ENCODE results near the gene UPF3A.

UPF3A gene

DNA sequence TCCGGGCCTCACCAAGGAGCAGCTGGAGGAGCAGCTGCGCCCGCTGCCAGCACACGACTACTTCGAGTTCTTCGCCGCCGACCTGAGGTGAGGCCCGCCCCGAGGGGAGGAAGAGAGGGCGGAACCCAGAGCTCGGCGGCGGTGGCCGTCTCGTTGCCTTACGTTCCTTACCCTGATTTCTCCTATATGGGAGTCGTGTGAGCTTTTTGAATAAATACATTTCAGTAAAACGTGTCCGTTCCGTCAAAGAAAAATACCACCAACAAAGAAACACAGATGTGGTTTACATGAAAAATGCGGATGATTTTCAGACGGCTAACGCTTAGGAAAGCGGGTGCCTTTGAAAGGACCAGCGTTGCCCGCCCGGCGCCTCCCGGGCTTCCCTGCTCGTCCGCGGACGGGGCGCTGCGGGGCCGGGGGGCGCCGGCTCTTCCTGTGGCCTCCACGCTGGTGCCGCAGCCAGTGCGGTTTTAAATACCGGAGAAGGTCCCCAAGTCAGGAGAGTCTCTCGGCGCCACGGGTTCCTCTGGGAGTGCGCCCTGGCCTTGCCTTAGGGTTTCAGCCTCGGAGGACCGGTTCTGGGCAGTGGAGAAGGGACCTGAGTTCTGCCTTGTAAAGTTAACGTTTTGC, 755 bp downstream of the UPF3A start (continued):
- TF ChIP-seq, protein P1, sequence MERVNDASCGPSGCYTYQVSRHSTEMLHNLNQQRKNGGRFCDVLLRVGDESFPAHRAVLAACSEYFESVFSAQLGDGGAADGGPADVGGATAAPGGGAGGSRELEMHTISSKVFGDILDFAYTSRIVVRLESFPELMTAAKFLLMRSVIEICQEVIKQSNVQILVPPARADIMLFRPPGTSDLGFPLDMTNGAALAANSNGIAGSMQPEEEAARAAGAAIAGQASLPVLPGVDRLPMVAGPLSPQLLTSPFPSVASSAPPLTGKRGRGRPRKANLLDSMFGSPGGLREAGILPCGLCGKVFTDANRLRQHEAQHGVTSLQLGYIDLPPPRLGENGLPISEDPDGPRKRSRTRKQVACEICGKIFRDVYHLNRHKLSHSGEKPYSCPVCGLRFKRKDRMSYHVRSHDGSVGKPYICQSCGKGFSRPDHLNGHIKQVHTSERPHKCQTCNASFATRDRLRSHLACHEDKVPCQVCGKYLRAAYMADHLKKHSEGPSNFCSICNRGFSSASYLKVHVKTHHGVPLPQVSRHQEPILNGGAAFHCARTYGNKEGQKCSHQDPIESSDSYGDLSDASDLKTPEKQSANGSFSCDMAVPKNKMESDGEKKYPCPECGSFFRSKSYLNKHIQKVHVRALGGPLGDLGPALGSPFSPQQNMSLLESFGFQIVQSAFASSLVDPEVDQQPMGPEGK (tag by site-specific recombination; IDR thresholded peaks at IDR 0.05): no peak
- TF ChIP-seq ZNF629 (tag by site-specific recombination; IDR thresholded peaks at IDR 0.05): 0 out of 2 replicates have a peak, but pooled peaks have one; percentile 27
- no peak for TF ChIP-seq ZNF274 (IDR thresholded peaks at IDR 0.05; ENCODE audit: low read length)
- no peak for TF ChIP-seq ZNF274 (tag by site-specific recombination; IDR thresholded peaks at IDR 0.05; ENCODE audit: borderline replicate concordance)
- peak; percentile 100 for TF ChIP-seq ZNF394 (tag by site-specific recombination; IDR thresholded peaks at IDR 0.05; ENCODE audit: borderline replicate concordance)
- TF ChIP-seq ZFP3 (tag by site-specific recombination; IDR thresholded peaks at IDR 0.05; ENCODE audit: low read depth): no peak
- TF ChIP-seq ZNF501 (tag by site-specific recombination; IDR thresholded peaks at IDR 0.05): peak; percentile 65; the same call in 1 of the 2 replicates
- TF ChIP-seq ZNF341 (tag by site-specific recombination; IDR thresholded peaks at IDR 0.05; ENCODE audit: low read depth): peak; percentile 68
- TF ChIP-seq, protein P2, sequence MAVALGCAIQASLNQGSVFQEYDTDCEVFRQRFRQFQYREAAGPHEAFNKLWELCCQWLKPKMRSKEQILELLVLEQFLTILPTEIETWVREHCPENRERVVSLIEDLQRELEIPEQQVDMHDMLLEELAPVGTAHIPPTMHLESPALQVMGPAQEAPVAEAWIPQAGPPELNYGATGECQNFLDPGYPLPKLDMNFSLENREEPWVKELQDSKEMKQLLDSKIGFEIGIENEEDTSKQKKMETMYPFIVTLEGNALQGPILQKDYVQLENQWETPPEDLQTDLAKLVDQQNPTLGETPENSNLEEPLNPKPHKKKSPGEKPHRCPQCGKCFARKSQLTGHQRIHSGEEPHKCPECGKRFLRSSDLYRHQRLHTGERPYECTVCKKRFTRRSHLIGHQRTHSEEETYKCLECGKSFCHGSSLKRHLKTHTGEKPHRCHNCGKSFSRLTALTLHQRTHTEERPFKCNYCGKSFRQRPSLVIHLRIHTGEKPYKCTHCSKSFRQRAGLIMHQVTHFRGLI (tag by site-specific recombination; IDR thresholded peaks at IDR 0.05): 0 out of 2 replicates have a peak, but pooled peaks have one; percentile 22
- no peak for TF ChIP-seq ZNF596 (tag by site-specific recombination; IDR thresholded peaks at IDR 0.05)
- no peak for TF ChIP-seq ZBTB48 (tag by site-specific recombination; IDR thresholded peaks at IDR 0.05)
- TF ChIP-seq BCL11A (tag by site-specific recombination; IDR thresholded peaks at IDR 0.05; ENCODE audit: low read depth): no peak
- TF ChIP-seq GLIS2 (tag by site-specific recombination; IDR thresholded peaks at IDR 0.05): peak; percentile 76
- no peak for TF ChIP-seq ZNF23 (tag by site-specific recombination; IDR thresholded peaks at IDR 0.05; ENCODE audit: borderline replicate concordance)
- TF ChIP-seq, protein P3, sequence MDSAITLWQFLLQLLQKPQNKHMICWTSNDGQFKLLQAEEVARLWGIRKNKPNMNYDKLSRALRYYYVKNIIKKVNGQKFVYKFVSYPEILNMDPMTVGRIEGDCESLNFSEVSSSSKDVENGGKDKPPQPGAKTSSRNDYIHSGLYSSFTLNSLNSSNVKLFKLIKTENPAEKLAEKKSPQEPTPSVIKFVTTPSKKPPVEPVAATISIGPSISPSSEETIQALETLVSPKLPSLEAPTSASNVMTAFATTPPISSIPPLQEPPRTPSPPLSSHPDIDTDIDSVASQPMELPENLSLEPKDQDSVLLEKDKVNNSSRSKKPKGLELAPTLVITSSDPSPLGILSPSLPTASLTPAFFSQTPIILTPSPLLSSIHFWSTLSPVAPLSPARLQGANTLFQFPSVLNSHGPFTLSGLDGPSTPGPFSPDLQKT (IDR thresholded peaks at IDR 0.05; ENCODE audit: borderline replicate concordance, low read depth, low read length): no peak
- no peak for TF ChIP-seq ZNF239 (tag by site-specific recombination; IDR thresholded peaks at IDR 0.05)
- no peak for TF ChIP-seq ZNF521 (tag by site-specific recombination; IDR thresholded peaks at IDR 0.05)
- no peak for TF ChIP-seq ZNF302 (tag by site-specific recombination; IDR thresholded peaks at IDR 0.05; ENCODE audit: low read depth)
- TF ChIP-seq, protein P4, sequence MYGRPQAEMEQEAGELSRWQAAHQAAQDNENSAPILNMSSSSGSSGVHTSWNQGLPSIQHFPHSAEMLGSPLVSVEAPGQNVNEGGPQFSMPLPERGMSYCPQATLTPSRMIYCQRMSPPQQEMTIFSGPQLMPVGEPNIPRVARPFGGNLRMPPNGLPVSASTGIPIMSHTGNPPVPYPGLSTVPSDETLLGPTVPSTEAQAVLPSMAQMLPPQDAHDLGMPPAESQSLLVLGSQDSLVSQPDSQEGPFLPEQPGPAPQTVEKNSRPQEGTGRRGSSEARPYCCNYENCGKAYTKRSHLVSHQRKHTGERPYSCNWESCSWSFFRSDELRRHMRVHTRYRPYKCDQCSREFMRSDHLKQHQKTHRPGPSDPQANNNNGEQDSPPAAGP (tag by site-specific recombination; IDR thresholded peaks at IDR 0.05): 0 out of 2 replicates have a peak, but pooled peaks have one; percentile 30
- no peak for TF ChIP-seq ZXDB (tag by site-specific recombination; IDR thresholded peaks at IDR 0.05)
- peak; percentile 66; the same call in 1 of the 2 replicates for TF ChIP-seq KLF1 (tag by site-specific recombination; IDR thresholded peaks at IDR 0.05)
- TF ChIP-seq ZNF292 (tag by site-specific recombination; IDR thresholded peaks at IDR 0.05; ENCODE audit: borderline replicate concordance, low read depth): no peak
- TF ChIP-seq ZNF132 (tag by site-specific recombination; IDR thresholded peaks at IDR 0.05; ENCODE audit: borderline replicate concordance): no peak
- peak; percentile 51; the same call in 1 of the 2 replicates for TF ChIP-seq IKZF3 (tag by site-specific recombination; IDR thresholded peaks at IDR 0.05)
- TF ChIP-seq ZNF621 (tag by site-specific recombination; IDR thresholded peaks at IDR 0.05): no peak
- TF ChIP-seq ZNF654 (tag by site-specific recombination; IDR thresholded peaks at IDR 0.05; ENCODE audit: low read depth): no peak
- TF ChIP-seq, protein P5, sequence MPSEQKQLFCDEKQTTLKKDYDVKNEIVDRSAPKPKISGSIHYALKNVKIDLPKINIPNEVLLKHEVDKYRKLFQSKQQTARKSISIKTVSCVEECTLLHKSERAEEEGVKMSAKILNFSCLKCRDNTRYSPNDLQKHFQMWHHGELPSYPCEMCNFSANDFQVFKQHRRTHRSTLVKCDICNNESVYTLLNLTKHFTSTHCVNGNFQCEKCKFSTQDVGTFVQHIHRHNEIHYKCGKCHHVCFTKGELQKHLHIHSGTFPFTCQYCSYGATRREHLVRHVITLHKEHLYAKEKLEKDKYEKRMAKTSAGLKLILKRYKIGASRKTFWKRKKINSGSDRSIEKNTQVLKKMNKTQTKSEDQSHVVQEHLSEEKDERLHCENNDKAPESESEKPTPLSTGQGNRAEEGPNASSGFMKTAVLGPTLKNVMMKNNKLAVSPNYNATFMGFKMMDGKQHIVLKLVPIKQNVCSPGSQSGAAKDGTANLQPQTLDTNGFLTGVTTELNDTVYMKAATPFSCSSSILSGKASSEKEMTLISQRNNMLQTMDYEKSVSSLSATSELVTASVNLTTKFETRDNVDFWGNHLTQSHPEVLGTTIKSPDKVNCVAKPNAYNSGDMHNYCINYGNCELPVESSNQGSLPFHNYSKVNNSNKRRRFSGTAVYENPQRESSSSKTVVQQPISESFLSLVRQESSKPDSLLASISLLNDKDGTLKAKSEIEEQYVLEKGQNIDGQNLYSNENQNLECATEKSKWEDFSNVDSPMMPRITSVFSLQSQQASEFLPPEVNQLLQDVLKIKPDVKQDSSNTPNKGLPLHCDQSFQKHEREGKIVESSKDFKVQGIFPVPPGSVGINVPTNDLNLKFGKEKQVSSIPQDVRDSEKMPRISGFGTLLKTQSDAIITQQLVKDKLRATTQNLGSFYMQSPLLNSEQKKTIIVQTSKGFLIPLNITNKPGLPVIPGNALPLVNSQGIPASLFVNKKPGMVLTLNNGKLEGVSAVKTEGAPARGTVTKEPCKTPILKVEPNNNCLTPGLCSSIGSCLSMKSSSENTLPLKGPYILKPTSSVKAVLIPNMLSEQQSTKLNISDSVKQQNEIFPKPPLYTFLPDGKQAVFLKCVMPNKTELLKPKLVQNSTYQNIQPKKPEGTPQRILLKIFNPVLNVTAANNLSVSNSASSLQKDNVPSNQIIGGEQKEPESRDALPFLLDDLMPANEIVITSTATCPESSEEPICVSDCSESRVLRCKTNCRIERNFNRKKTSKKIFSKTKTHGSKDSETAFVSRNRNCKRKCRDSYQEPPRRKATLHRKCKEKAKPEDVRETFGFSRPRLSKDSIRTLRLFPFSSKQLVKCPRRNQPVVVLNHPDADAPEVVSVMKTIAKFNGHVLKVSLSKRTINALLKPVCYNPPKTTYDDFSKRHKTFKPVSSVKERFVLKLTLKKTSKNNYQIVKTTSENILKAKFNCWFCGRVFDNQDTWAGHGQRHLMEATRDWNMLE (tag by site-specific recombination; conservative IDR thresholded peaks at IDR 0.05; ENCODE audit: low read depth): no peak
- no peak for TF ChIP-seq ZNF423 (tag by site-specific recombination; IDR thresholded peaks at IDR 0.05)
